ENCODE measurements around the gene CACNB2.

DNA sequence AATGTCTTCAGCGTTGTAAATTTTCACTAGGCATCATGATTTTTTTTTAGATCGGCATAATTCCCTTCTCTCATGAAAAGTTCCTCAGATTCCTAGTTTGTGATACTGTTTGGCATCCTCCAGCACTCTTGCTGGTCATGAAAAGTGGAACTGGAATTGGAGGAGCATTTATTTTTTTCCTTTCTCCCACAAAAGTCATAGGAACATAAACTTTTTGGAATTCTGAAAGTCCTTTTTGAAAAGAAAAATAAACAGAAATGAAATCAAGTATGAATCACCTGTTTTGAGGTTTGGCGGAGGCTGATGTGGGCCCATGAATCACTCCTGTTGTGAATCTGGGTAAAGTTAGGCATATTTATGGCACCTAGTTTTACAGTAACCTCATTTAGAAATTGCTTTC is 17.7 kb downstream of the CACNB2 start:
- TF ChIP-seq POLR2A (IDR thresholded peaks at IDR 0.05) (no peak), CTCF (IDR thresholded peaks at IDR 0.05) (no peak)
